Non-pigmented ciliary epithelial cell (primary cell): ENCODE measurements around the gene SPOCK3.
"Not testable (repeated sequence)": the region's sequence is repeated elsewhere in the genome, so short reads cannot be mapped to it uniquely, and the experiment has no call there.

Source experiments
- DNase-seq: peaks from one replicate; pipeline ENCODE4 v3.0.0-alpha.2; 2010; ENCODE audit warnings: low read depth

SPOCK3 gene

GRCh38 chr4:166957451-166957850 is 276.8 kb downstream of the SPOCK3 start:
- DNase-seq: peak; percentile 5

- no peak for DNase-seq
These were observed 277.8 kb downstream of the SPOCK3 start for GRCh38 chr4:166956484-166956883.

DNA sequence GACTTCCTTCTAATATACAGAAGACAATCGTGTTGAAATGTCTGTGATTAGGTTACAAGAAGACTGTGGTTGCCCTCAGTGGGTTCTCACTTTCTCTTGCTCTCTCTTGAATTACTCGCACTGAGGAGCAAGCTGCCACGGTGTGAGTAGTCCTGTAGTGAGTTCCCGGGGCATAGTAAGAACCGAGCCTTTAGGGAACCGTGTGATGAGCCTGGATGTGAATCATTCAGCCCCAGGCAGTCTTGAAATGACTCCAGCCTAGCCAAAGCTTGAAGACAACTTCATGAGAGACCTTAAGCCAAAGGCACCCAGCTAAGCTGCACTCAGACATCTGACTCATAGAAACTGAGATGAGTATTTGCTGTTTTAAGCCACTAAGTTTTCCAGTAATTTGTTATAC is 292.7 kb downstream of the SPOCK3 start:
- peak; percentile 14 for DNase-seq

- no peak for DNase-seq
These were observed 303.8 kb downstream of the SPOCK3 start for GRCh38 chr4:166930464-166930863.

- DNase-seq: no peak
These were observed 309.9 kb downstream of the SPOCK3 start for GRCh38 chr4:166924424-166924823.

DNA sequence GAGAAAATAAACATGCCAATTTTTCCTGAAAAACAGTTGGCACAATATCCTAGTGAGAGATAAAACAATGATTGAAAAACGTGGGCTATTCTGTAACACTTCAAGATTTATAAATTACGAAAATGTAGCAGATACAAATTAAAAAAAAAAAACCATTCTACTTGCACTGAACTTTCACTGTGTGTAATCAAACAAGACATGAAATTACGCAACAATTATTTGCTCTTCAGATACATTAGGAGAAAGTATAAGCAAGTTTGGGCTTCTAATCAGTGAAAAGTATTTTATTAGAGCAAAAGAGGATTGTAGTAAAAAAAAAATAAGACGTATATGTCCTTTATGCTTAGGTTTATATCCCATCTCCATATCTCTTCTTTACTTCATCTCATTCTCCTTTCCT is 320.4 kb downstream of the SPOCK3 start:
- no peak for DNase-seq

- no peak for DNase-seq
These were observed 330.9 kb downstream of the SPOCK3 start for GRCh38 chr4:166903408-166903807.

- DNase-seq: no peak
These were observed 331.4 kb downstream of the SPOCK3 start for GRCh38 chr4:166902941-166903340.

DNA sequence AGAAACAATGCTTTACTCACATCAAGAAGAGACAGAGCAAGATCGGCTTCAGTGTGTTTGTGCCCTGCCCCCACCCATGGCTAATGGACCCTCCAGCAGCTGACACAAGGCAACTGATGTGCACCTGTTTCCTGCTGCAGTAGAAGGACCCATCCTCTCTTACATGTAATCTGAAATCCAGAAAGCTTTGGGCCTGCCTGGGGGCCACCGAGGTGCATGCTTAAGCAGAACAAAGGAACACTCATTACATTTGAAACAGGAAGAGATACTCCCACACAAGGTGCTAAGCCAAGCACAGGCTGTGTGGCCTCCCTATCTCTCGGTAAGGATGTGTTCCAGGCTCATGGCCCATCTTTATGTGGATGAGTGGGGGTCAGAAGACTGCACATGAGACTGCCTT is 338.0 kb downstream of the SPOCK3 start:
- no peak for DNase-seq

- DNase-seq: no peak
These were observed 338.5 kb downstream of the SPOCK3 start for GRCh38 chr4:166895771-166896170.

DNA sequence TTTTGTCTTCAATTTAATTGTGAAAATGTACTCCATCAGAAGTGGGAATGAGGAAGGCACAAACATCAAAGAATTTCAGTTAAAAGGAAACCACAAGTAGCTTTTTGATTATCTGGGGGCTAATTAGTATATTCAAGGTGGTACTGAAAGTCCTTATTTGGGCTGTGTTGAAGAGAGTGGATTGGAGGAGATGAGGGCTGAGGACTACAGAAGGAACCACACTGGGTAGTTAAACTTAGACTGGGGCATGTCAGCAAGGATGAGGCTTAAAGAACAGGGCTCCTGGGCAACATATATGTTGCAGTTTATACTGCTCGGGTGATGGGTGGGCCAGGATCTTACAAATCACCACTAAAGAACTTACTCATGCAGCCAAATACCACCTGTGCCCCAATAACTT is 346.8 kb downstream of the SPOCK3 start:
- no peak for DNase-seq

DNA sequence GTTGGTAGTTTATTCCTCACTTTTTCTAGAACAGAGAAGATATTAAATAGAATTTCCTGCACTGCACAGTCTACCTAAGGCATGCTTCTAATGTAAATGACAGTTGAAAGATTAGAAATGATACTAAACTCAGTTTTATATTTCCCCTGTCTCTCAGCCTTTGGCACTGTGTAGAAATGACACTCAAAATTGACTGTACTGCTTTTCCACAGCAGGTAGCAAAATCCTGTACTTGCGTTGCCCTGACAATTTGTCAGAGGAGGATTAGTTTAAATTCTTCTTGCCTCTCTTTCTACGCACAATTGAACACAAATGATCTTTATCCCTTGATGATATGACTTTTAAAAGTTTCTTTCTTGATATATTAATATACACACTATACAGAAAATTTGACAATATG is 347.6 kb downstream of the SPOCK3 start:
- DNase-seq: no peak

- DNase-seq: no peak
These were observed 352.1 kb downstream of the SPOCK3 start for GRCh38 chr4:166882221-166882620.

GRCh38 chr4:166875821-166876220 is 358.5 kb downstream of the SPOCK3 start:
- no peak for DNase-seq

GRCh38 chr4:166862032-166862431 is 372.3 kb downstream of the SPOCK3 start:
- no peak for DNase-seq

- DNase-seq: not testable (repeated sequence)
These were observed 383.9 kb downstream of the SPOCK3 start for GRCh38 chr4:166850398-166850797.

DNA sequence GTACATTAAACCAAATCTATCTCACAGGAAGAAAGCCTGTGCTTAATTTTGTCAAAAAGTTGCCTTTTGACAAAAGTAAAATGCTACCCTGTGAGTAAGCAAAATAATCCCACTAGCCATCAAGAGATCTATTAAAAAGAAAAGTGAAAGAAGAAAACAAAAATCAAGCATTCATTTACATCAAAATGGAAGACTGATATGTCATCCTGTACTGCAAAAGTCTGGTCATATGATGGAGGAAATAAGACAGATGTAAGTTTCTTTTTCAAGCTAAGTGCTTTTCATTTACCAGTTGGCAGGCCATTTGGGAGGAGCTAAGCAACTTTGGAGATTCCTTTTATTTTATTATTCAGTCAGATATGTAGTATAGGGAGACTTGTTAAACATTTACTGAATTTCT is 387.4 kb downstream of the SPOCK3 start:
- no peak for DNase-seq

DNA sequence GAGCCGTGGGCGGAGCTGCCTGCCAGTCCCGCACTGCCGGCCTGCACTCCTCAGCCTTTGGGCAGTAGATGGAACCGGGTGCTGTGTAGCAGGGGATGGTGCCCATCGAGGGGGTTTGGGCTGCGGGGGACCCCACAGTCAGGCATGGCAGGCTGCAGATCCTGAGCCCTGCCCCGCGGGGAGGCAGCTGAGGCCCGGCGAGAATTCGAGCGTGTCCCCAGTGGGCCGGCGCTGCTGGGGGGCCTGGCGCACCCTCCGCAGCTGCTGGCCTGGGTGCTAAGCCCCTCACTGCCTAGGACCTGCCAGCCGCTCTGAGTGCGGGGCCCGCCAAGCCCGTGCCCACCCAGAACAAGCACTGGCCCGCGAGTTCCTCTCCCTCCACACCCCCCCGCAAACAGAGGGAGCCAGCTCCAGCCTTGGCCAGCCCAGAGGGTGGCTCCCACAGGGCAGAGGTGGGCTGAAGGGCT is 391.5 kb downstream of the SPOCK3 start:
- DNase-seq: no peak

- DNase-seq: no peak
These were observed 394.6 kb downstream of the SPOCK3 start for GRCh38 chr4:166839615-166840251.

- no peak for DNase-seq
These were observed 395.2 kb downstream of the SPOCK3 start for GRCh38 chr4:166838975-166839614.

DNA sequence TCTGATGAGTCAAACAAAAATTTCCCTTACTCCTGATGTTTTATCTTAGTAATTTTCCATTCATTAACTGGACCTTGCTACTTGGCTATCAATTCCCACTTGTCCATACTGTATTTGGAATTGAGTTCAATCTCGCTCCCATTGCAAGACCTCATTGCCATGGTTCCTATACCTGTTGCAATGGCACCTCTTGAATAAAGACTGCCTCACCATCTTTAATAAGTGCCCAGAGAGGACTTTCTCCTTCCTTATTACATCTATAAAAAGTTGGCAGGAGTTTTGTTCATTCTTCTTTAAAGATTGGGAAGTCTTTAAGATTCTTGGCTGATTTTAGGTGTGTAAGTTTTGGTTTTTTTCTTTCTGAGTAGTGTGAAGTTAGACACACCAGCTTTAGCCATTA is 397.4 kb downstream of the SPOCK3 start:
- DNase-seq: no peak

- no peak for DNase-seq
These were observed 406.7 kb downstream of the SPOCK3 start for GRCh38 chr4:166827629-166828028.

DNA sequence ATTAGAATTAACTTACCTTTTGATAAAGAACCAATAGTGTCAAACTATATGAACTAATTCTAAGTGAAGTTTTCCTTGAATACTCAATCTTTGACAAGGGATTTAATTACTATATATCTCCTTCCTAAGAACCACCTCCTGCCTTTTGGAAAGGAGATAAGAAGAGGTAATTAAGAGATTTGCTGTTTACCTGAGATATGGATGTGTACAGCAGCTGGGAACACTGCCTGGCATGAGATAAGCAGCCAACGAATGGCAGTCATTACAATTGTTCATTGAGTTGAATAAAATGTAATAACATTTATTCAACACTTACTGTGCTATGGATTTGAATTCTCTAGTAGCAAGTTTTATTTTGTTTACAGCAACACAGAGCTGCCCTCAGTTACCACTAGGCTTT is 407.1 kb downstream of the SPOCK3 start:
- DNase-seq: no peak

DNA sequence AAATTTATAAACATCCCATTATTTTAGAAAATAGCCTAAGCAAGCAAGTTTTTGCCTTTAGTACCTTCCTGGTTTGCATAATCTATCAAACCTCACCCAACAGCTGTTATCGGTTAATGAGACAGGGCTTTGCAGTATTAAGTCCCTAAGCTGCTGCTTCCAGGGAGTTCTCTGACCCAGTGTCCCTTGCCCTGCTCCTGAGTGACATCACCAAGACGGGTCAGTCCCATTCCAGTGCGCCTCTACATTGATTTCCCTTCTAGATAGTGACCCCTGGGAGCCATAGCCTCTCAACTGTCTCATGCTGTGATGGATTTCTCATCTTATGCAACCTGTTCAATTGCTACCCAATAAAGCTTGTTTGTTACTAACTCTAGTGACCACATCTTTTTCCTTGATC is 410.4 kb downstream of the SPOCK3 start:
- no peak for DNase-seq
